CD4-positive, alpha-beta T cell treated with Interleukin-21 for 1 hour (primary cell): ENCODE results near the gene CCDC148.

Source experiments
- DNase-seq: peaks from one replicate; pipeline ENCODE4 v3.0.0-alpha.2; 2020

Gene CCDC148

GRCh38 chr2:158144914-158145625, 311.5 kb downstream of the CCDC148 start:
- no peak for DNase-seq

GRCh38 chr2:158143703-158144360, 312.7 kb downstream of the CCDC148 start:
- DNase-seq = no peak

GRCh38 chr2:158142568-158143332, 313.8 kb downstream of the CCDC148 start:
- DNase-seq = no peak

- DNase-seq = no peak
Observed at GRCh38 chr2:158142165-158142564, 314.4 kb downstream of the CCDC148 start.

GRCh38 chr2:158140201-158140600, 316.4 kb downstream of the CCDC148 start:
- no peak for DNase-seq

GRCh38 chr2:158138255-158138654, 318.3 kb downstream of the CCDC148 start:
- DNase-seq = no peak

- DNase-seq = no peak
Observed at GRCh38 chr2:158135096-158135495, 321.5 kb downstream of the CCDC148 start.

- DNase-seq = no peak
Observed at GRCh38 chr2:158134655-158135054, 321.9 kb downstream of the CCDC148 start.

GRCh38 chr2:158134055-158134454, 322.5 kb downstream of the CCDC148 start:
- DNase-seq = no peak

GRCh38 chr2:158131919-158132566, 324.5 kb downstream of the CCDC148 start:
- no peak for DNase-seq

GRCh38 chr2:158131483-158131912, 325.1 kb downstream of the CCDC148 start:
- no peak for DNase-seq

GRCh38 chr2:158130832-158131473, 325.6 kb downstream of the CCDC148 start:
- DNase-seq = no peak

GRCh38 chr2:158129037-158129436, 327.5 kb downstream of the CCDC148 start:
- DNase-seq = no peak

- no peak for DNase-seq
Observed at GRCh38 chr2:158128168-158128973, 328.2 kb downstream of the CCDC148 start.

- no peak for DNase-seq
Observed at GRCh38 chr2:158127380-158127804, 329.2 kb downstream of the CCDC148 start.

GRCh38 chr2:158125756-158126498, 330.6 kb downstream of the CCDC148 start:
- DNase-seq = no peak

- DNase-seq = no peak
Observed at GRCh38 chr2:158124896-158125295, 331.7 kb downstream of the CCDC148 start.
